ENCODE data around the gene NT5E.

- TF ChIP-seq EZH2 (IDR thresholded peaks at IDR 0.05) = no peak
- TF ChIP-seq POLR2AphosphoS5 (IDR thresholded peaks at IDR 0.05; ENCODE audit: borderline replicate concordance, low read depth, low read length) = no peak
These were observed 11.3 kb downstream of the NT5E start for GRCh38 chr6:85460921-85461797.
